HFFc6 (cell line): ENCODE measurements around the gene USP25. TPM values are rescaled to one million over a fixed set of nuclear protein-coding genes. Genes with fewer than 3 reads are reported as not detected.
A peak's percentile ranks its signal among the peaks of the same experiment; 100 is the strongest.

Source experiments
- DNase-seq: peaks from one replicate; pipeline ENCODE4 v3.0.0-alpha.2; 2018
- H3K27ac Mint-ChIP-seq: 2 replicates; pipeline ENCODE4 v1.8.0; 2020; ENCODE audit warnings: mild to moderate bottlenecking, mixed read lengths
- H3K27me3 Mint-ChIP-seq: 2 replicates; pipeline ENCODE4 v1.8.0; 2021; ENCODE audit warnings: mild to moderate bottlenecking, moderate library complexity, mixed read lengths; ENCODE audit not compliant: insufficient read depth
- H3K36me3 Mint-ChIP-seq: 2 replicates; pipeline ENCODE4 v1.8.0; 2021; ENCODE audit warnings: low read depth, mixed read lengths
- H3K4me1 Mint-ChIP-seq: 2 replicates; pipeline ENCODE4 v1.8.0; 2020; ENCODE audit warnings: low read depth, mixed read lengths
- H3K4me3 Mint-ChIP-seq: 2 replicates; pipeline ENCODE4 v1.8.0; 2020; ENCODE audit warnings: mild to moderate bottlenecking, moderate library complexity, mixed read lengths
- H3K9me3 Mint-ChIP-seq: 2 replicates; pipeline ENCODE4 v1.8.0; 2020; ENCODE audit warnings: mild to moderate bottlenecking, mixed read lengths
- total RNA-seq, 6 experiments: library from RNA; stranded (reverse); fragmentation: NEBNext Ultra II Directional; extraction: Animal tissue kit (Norgen Biotek cat#: 25700); gene quantifications; 2 replicates in 1 of 6; 3 replicates in 5 of 6; pipeline ENCODE4 v1.2.3, GENCODE V29; 2021
- TF ChIP-seq, protein P1 (sequence below): fragments of 200-600 bp; sonication (generic); IDR thresholded peaks from 2 replicates; pipeline ENCODE4 v1.5.0; 2021; ENCODE audit warnings: antibody characterized with exemption, mild to moderate bottlenecking

Gene USP25
- total RNA-seq, 6 experiments from 2014 or later, result 13.8 to 18.3 (median 16.6) TPM

DNA sequence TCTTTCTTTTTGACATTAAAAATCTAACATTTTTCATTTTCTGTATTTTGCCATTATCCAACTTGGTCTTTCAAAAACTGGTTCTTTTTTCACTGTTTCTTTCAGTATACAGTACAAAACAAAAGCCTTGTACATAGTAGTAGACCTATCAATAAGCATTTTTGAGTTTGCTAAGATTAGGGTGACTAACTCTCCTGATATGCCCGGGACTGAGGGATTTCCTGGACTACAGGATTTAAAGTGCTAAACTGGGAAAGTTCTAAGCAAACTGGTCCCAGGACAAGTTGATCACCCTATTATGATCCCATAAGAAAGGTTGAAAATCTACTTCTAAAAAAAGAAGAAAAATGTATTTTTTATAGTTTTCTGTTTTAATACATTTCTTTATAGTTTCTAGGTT, 120.9 kb downstream of the USP25 start:
- no peaks in the 10 kb centered on the region for H3K27me3 Mint-ChIP-seq
- H3K4me1 Mint-ChIP-seq, result peaks cover 44% of the 10 kb centered on the region
- peak; percentile 41 for DNase-seq
- H3K36me3 Mint-ChIP-seq, result peaks cover 8% of the 10 kb centered on the region; the same call in 1 of the 2 replicates
- no peak overlapping the region for H3K4me3 Mint-ChIP-seq
- H3K9me3 Mint-ChIP-seq, result no peaks in the 10 kb centered on the region
- H3K27ac Mint-ChIP-seq, result no peak overlapping the region
- TF ChIP-seq, protein P1, sequence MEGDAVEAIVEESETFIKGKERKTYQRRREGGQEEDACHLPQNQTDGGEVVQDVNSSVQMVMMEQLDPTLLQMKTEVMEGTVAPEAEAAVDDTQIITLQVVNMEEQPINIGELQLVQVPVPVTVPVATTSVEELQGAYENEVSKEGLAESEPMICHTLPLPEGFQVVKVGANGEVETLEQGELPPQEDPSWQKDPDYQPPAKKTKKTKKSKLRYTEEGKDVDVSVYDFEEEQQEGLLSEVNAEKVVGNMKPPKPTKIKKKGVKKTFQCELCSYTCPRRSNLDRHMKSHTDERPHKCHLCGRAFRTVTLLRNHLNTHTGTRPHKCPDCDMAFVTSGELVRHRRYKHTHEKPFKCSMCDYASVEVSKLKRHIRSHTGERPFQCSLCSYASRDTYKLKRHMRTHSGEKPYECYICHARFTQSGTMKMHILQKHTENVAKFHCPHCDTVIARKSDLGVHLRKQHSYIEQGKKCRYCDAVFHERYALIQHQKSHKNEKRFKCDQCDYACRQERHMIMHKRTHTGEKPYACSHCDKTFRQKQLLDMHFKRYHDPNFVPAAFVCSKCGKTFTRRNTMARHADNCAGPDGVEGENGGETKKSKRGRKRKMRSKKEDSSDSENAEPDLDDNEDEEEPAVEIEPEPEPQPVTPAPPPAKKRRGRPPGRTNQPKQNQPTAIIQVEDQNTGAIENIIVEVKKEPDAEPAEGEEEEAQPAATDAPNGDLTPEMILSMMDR, result no peak

DNA sequence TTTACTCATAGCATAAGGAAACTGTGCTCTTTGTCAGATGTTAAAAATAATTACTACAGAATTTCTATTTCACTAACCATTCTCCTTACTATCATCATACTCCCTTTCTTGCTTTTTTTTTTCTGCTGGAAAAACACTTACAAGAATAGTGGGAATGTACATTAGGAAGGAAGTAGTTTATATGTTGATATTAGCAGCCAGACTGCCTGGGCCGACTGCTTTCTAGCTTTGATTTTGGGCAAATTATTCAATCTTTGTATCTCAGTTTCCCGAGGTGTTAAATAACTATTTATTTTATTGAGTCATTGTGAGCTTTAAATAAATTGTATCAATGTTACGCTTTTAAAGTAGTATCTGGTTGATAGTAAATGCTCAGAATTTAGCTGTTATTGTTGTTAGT, 122.4 kb downstream of the USP25 start:
- peaks cover 12% of the 10 kb centered on the region; the same call in 1 of the 2 replicates for H3K36me3 Mint-ChIP-seq
- TF ChIP-seq, protein P1, result no peak
- peaks cover 39% of the 10 kb centered on the region for H3K4me1 Mint-ChIP-seq
- H3K4me3 Mint-ChIP-seq, result no peak overlapping the region
- no peak for DNase-seq
- no peak overlapping the region for H3K27ac Mint-ChIP-seq
- H3K27me3 Mint-ChIP-seq, result no peaks in the 10 kb centered on the region
- H3K9me3 Mint-ChIP-seq, result no peaks in the 10 kb centered on the region

GRCh38 chr21:15853126-15853525, 123.3 kb downstream of the USP25 start:
- DNase-seq, result no peak
- Mint-ChIP-seq H3K27ac (no peak overlapping the region), H3K27me3 (no peaks in the 10 kb centered on the region), H3K4me3 (no peak overlapping the region), H3K9me3 (no peaks in the 10 kb centered on the region), H3K4me1 (peaks cover 41% of the 10 kb centered on the region), H3K36me3 (peaks cover 12% of the 10 kb centered on the region; the same call in 1 of the 2 replicates)
- TF ChIP-seq, protein P1, result no peak

- Mint-ChIP-seq H3K36me3 (peaks cover 12% of the 10 kb centered on the region; the same call in 1 of the 2 replicates), H3K9me3 (no peaks in the 10 kb centered on the region), H3K27ac (no peak overlapping the region), H3K4me3 (no peak overlapping the region), H3K27me3 (no peaks in the 10 kb centered on the region), H3K4me1 (peaks cover 6% of the 10 kb centered on the region)
- TF ChIP-seq, protein P1, result no peak
- DNase-seq, result no peak
Observed at GRCh38 chr21:15856813-15857212, 127.0 kb downstream of the USP25 start.

DNA sequence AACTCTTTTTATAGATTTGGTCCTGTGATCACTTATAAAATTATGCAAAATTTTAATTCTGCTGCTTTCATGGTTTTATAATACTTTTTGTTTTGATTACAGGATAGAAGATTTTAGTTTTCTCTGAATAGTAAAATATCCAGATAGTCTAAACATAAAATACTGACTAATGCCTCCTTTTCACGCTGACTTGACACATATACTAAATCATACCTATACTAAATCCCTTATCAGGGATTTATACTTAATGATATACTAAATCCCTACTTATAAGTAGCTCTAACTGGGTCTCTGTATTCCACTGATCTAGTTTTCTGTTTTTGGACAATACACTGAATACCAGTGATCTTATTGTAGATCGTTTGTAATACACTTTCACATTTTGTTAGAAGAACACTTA, 128.0 kb downstream of the USP25 start:
- Mint-ChIP-seq H3K36me3 (peaks cover 12% of the 10 kb centered on the region; the same call in 1 of the 2 replicates), H3K27me3 (no peaks in the 10 kb centered on the region), H3K4me1 (peaks cover 5% of the 10 kb centered on the region; the same call in 1 of the 2 replicates), H3K9me3 (no peaks in the 10 kb centered on the region), H3K4me3 (no peak overlapping the region), H3K27ac (no peak overlapping the region)
- no peak for DNase-seq
- TF ChIP-seq, protein P1, result no peak

GRCh38 chr21:15860541-15860940, 130.8 kb downstream of the USP25 start:
- H3K4me3 Mint-ChIP-seq, result no peak overlapping the region
- peaks cover 5% of the 10 kb centered on the region; the same call in 1 of the 2 replicates for H3K36me3 Mint-ChIP-seq
- H3K27ac Mint-ChIP-seq, result no peak overlapping the region
- H3K9me3 Mint-ChIP-seq, result no peaks in the 10 kb centered on the region
- TF ChIP-seq, protein P1, result no peak
- no peaks in the 10 kb centered on the region for H3K27me3 Mint-ChIP-seq
- peaks cover 5% of the 10 kb centered on the region; the same call in 1 of the 2 replicates for H3K4me1 Mint-ChIP-seq
- no peak for DNase-seq
